MCF 10A (cell line): ENCODE measurements around the gene OR6M1. TPM values are rescaled to one million over a fixed set of nuclear protein-coding genes. Genes with fewer than 3 reads are reported as not detected.

Experiments used
- BruUV-seq: library from RNA; stranded (reverse); fragments of 400-500 nt; replicated peaks from 2 replicates; lab custom pipeline; 2021; lab: Mats Ljungman, UMichigan
- CTCF ChIA-PET: fragments of 300-600 bp; sonication (Branson Sonifier 250); formaldehyde crosslinking; extraction: SDS; loops from one replicate; lab custom pipeline; 2021; ENCODE audit warnings: antibody characterized with exemption, inconsistent platforms; lab: Yijun Ruan, JAX
- POLR2A ChIA-PET: fragments of 300-600, 350-650 bp; sonication (Branson Sonifier 250); formaldehyde crosslinking; extraction: SDS; loops from one replicate; lab custom pipeline; 2020; ENCODE audit warnings: antibody characterized with exemption, inconsistent platforms; lab: Yijun Ruan, JAX
- DNase-seq: peaks from one replicate; pipeline ENCODE4 v3.0.0-alpha.2; 2018; ENCODE audit not compliant: unreplicated experiment
- H3K27ac Mint-ChIP-seq: one replicate; pipeline ENCODE4 v1.8.0; 2022; ENCODE audit warnings: mild to moderate bottlenecking, low read depth, mixed read lengths; ENCODE audit not compliant: unreplicated experiment
- H3K27me3 Mint-ChIP-seq: one replicate; pipeline ENCODE4 v1.8.0; 2022; ENCODE audit warnings: mixed read lengths; ENCODE audit not compliant: insufficient read depth, unreplicated experiment
- H3K36me3 Mint-ChIP-seq: one replicate; pipeline ENCODE4 v1.8.0; 2022; ENCODE audit warnings: mild to moderate bottlenecking, moderate library complexity, mixed read lengths; ENCODE audit not compliant: insufficient read depth, unreplicated experiment
- H3K4me1 Mint-ChIP-seq: one replicate; pipeline ENCODE4 v1.8.0; 2022; ENCODE audit warnings: mixed read lengths; ENCODE audit not compliant: insufficient read depth, unreplicated experiment
- H3K4me3 Mint-ChIP-seq: one replicate; pipeline ENCODE4 v1.8.0; 2022; ENCODE audit warnings: mild to moderate bottlenecking, moderate library complexity, mixed read lengths; ENCODE audit not compliant: unreplicated experiment
- H3K9me3 Mint-ChIP-seq: one replicate; pipeline ENCODE4 v1.8.0; 2022; ENCODE audit warnings: mixed read lengths; ENCODE audit not compliant: unreplicated experiment
- CTCF ChIP-seq: fragments of 200-600 bp; IDR thresholded peaks from one replicate; pipeline ENCODE4 v1.8.0; 2022; ENCODE audit warnings: antibody characterized with exemption, mild to moderate bottlenecking; ENCODE audit not compliant: unreplicated experiment
- intact Hi-C: fragments of 100-400 bp; cut with micrococcal nuclease; formaldehyde crosslinking; loops from 2 replicates; pipeline ENCODE4 v1.14.1; 2022
- total RNA-seq: library from RNA; stranded (reverse); gene quantifications from 2 replicates; pipeline ENCODE4 v1.2.3, GENCODE V29; 2022

OR6M1 gene
- total RNA-seq, 1 experiment from 2014 or later: not detected

- Mint-ChIP-seq H3K4me3 (no peak overlapping the region), H3K27ac (no peak overlapping the region), H3K4me1 (peaks cover 6% of the 10 kb centered on the region), H3K27me3 (no peaks in the 10 kb centered on the region), H3K36me3 (no peaks in the 10 kb centered on the region), H3K9me3 (peaks cover 7% of the 10 kb centered on the region)
- no TSS peak for BruUV-seq
- intact Hi-C loops: no loop called here
- DNase-seq: no peak
- TF ChIP-seq CTCF: no peak
- ChIA-PET POLR2A (no interaction called here), CTCF (interaction anchor here (0.6 kb wide), 1 partner anchor 115 kb away, joined by 3 read pairs; no protein-coding TSS in a partner anchor)
Measured at GRCh38 chr11:123833095-123833494, 26.9 kb upstream of the OR6M1 start.

GRCh38 chr11:123829745-123830144 is 23.6 kb upstream of the OR6M1 start:
- no TSS peak for BruUV-seq
- Mint-ChIP-seq H3K27ac (no peak overlapping the region), H3K36me3 (no peaks in the 10 kb centered on the region), H3K9me3 (peaks cover 7% of the 10 kb centered on the region), H3K4me1 (peaks cover 6% of the 10 kb centered on the region), H3K4me3 (no peak overlapping the region), H3K27me3 (no peaks in the 10 kb centered on the region)
- POLR2A ChIA-PET: no interaction called here
- DNase-seq: no peak
- intact Hi-C loops: no loop called here
- CTCF ChIA-PET: interaction anchor here (0.6 kb wide), 1 partner anchor 567 kb away, joined by 3 read pairs; no protein-coding TSS in a partner anchor
- no peak for TF ChIP-seq CTCF

GRCh38 chr11:123822599-123822998 is 16.4 kb upstream of the OR6M1 start:
- Mint-ChIP-seq H3K27me3 (no peaks in the 10 kb centered on the region), H3K27ac (no peak overlapping the region), H3K36me3 (no peaks in the 10 kb centered on the region), H3K9me3 (no peaks in the 10 kb centered on the region), H3K4me3 (no peak overlapping the region), H3K4me1 (peaks cover 10% of the 10 kb centered on the region)
- POLR2A ChIA-PET: interaction anchor here (0.7 to 1.1 kb wide), 5 partner anchors 21 to 704 kb away, joined by 3 to 5 read pairs (median 3); partner anchors contain the start of gene ZNF202
- BruUV-seq: no TSS peak
- DNase-seq: peak; percentile 45
- intact Hi-C loops: no loop called here
- TF ChIP-seq CTCF: no peak
- CTCF ChIA-PET: no interaction called here

- H3K27me3 Mint-ChIP-seq: no peaks in the 10 kb centered on the region
- ChIA-PET CTCF (no interaction called here), POLR2A (interaction anchor here (0.7 to 1.1 kb wide), 3 partner anchors 17 to 704 kb away, joined by 3 to 5 read pairs (median 4); partner anchors contain the start of gene ZNF202)
- no peak for DNase-seq
- TF ChIP-seq CTCF: no peak
- H3K36me3 Mint-ChIP-seq: no peaks in the 10 kb centered on the region
- BruUV-seq: no TSS peak
- intact Hi-C loops: no loop called here
- no peak overlapping the region for H3K27ac Mint-ChIP-seq
- peaks cover 10% of the 10 kb centered on the region for H3K4me1 Mint-ChIP-seq
- no peak overlapping the region for H3K4me3 Mint-ChIP-seq
- no peaks in the 10 kb centered on the region for H3K9me3 Mint-ChIP-seq
Measured at GRCh38 chr11:123822032-123822431, 15.9 kb upstream of the OR6M1 start.
